A549 (cell line): ENCODE measurements around the gene FSTL4. TPM values are rescaled to one million over a fixed set of nuclear protein-coding genes. Genes with fewer than 3 reads are reported as not detected.
A peak's percentile ranks its signal among the peaks of the same experiment; 100 is the strongest.

ENCODE experiments used
- ATAC-seq, 2 experiments: fragments of 200-7000 bp in 1 of 2; fragments of >200 bp in 1 of 2; cut with Nextera tagmentation in 1 of 2; cut with Tn5 transposase in 1 of 2; 3 replicates each; pipeline versions ENCODE4 v1.8.0 to v1.9.1; 2018 to 2020; ENCODE audit warnings: mild to moderate bottlenecking in 1 of 2, moderate library complexity in 1 of 2
- CTCF ChIA-PET: fragments of 300-600 bp; sonication (Branson Sonifier 250); formaldehyde crosslinking; extraction: SDS; loops from one replicate; lab custom pipeline; 2021; ENCODE audit warnings: antibody characterized with exemption, inconsistent platforms; lab: Yijun Ruan, JAX
- POLR2A ChIA-PET: fragments of 350-600 bp; formaldehyde crosslinking; extraction: SDS; loops from one replicate; lab custom pipeline; 2021; ENCODE audit warnings: antibody characterized with exemption, inconsistent platforms; lab: Yijun Ruan, JAX
- DNase-seq, 2 experiments: peaks; one replicate each; pipeline versions ENCODE4 v3.0.0 to v3.0.0-alpha.2; 2011 to 2016; ENCODE audit warnings: low read depth in 1 of 2, low spot score in 1 of 2
- FAIRE-seq: peaks from 2 replicates; lab custom pipeline; 2011; peaks lifted over from hg19 to GRCh38; lab: Jason Lieb, UNC
- H3K27ac ChIP-seq, 2 experiments: fragments of >200 bp; sonication (Bioruptor Twin); formaldehyde crosslinking; 3 replicates each; pipeline ENCODE4 v1.5.1; 2016 to 2017
- H3K4me1 ChIP-seq: fragments of >200 bp; sonication (Bioruptor Twin); formaldehyde crosslinking; 3 replicates; pipeline ENCODE4 v1.6.1; 2016
- H3K4me2 ChIP-seq: fragments of >200 bp; sonication (Bioruptor Twin); formaldehyde crosslinking; 3 replicates; pipeline ENCODE4 v1.6.1; 2016
- H3K4me3 ChIP-seq: fragments of >200 bp; sonication (Bioruptor Twin); formaldehyde crosslinking; 3 replicates; pipeline ENCODE4 v1.5.1; 2016
- H3K9me3 ChIP-seq: fragments of >200 bp; sonication (Bioruptor Twin); formaldehyde crosslinking; 3 replicates; pipeline ENCODE4 v1.6.1; 2016
- CBX8 ChIP-seq: fragments of 200-600 bp; sonication (generic); IDR thresholded peaks from 2 replicates; pipeline ENCODE4 v1.6.1; 2016
- CHD2 ChIP-seq: fragments of 150-350 bp; IDR thresholded peaks from 2 replicates; pipeline ENCODE4 v1.6.1; 2014; ENCODE audit warnings: low read length; ENCODE audit not compliant: partially characterized antibody
- EHMT2 ChIP-seq: fragments of 200-600 bp; sonication (generic); IDR thresholded peaks from 2 replicates; pipeline ENCODE4 v1.6.1; 2016; ENCODE audit warnings: antibody characterized with exemption, low read depth, mild to moderate bottlenecking, moderate library complexity
- EP300 ChIP-seq, 2 experiments: fragments of >200 bp; sonication (Bioruptor Twin); formaldehyde crosslinking; IDR thresholded peaks; 2 replicates in 1 of 2; 3 replicates in 1 of 2; pipeline ENCODE4 v1.6.1; 2016 to 2017
- FOSB ChIP-seq: fragments of 250-450 bp; sonication (Bioruptor Pico); IDR thresholded peaks from 2 replicates; pipeline ENCODE4 v1.5.0; 2020; ENCODE audit warnings: mild to moderate bottlenecking, moderate library complexity
- FOXS1 ChIP-seq: fragments of 250-450 bp; sonication (Bioruptor Pico); IDR thresholded peaks from 2 replicates; pipeline ENCODE4 v1.5.0; 2020; ENCODE audit warnings: mild to moderate bottlenecking, moderate library complexity
- HDAC2 ChIP-seq: fragments of 200-600 bp; sonication (generic); IDR thresholded peaks from 2 replicates; pipeline ENCODE4 v1.6.1; 2016
- HOXB13 ChIP-seq: fragments of 250-450 bp; sonication (Bioruptor Pico); IDR thresholded peaks from 2 replicates; pipeline ENCODE4 v1.5.0; 2020; ENCODE audit warnings: low read depth, mild to moderate bottlenecking, moderate library complexity
- KDM1A ChIP-seq: fragments of 200-600 bp; sonication (generic); IDR thresholded peaks from 2 replicates; pipeline ENCODE4 v1.6.1; 2016; ENCODE audit warnings: low read depth, mild to moderate bottlenecking
- KDM5A ChIP-seq: fragments of 200-600 bp; sonication (generic); IDR thresholded peaks from 2 replicates; pipeline ENCODE4 v1.6.1; 2016; ENCODE audit warnings: antibody characterized with exemption, mild to moderate bottlenecking
- MAX ChIP-seq: IDR thresholded peaks from 2 replicates; pipeline ENCODE4 v1.6.1; 2012
- MYC ChIP-seq: IDR thresholded peaks from 2 replicates; pipeline ENCODE4 v1.6.1; 2012; ENCODE audit warnings: mild to moderate bottlenecking, inconsistent platforms, low read length, improper control_type of control experiment, borderline replicate concordance
- NFE2L2 ChIP-seq: fragments of 150-350 bp; conservative IDR thresholded peaks from 2 replicates; pipeline ENCODE4 v1.6.1; 2014; ENCODE audit warnings: low read length
- PHF8 ChIP-seq: fragments of 200-600 bp; sonication (generic); IDR thresholded peaks from 2 replicates; pipeline ENCODE4 v1.6.1; 2016; ENCODE audit warnings: low read depth, mild to moderate bottlenecking, antibody characterized with exemption, moderate library complexity, borderline replicate concordance
- RAD21 ChIP-seq, 2 experiments: fragments of >200 bp in 1 of 2; sonication (Bioruptor Twin) in 1 of 2; formaldehyde crosslinking in 1 of 2; IDR thresholded peaks in 1 of 2; conservative IDR thresholded peaks in 1 of 2; 2 replicates in 1 of 2; 3 replicates in 1 of 2; pipeline ENCODE4 v1.6.1; 2012 to 2018; ENCODE audit warnings: inconsistent platforms in 1 of 2
- RARB ChIP-seq: fragments of 250-450 bp; sonication (Bioruptor Pico); IDR thresholded peaks from 2 replicates; pipeline ENCODE4 v1.8.0; 2021; ENCODE audit warnings: mild to moderate bottlenecking, moderate library complexity
- REST ChIP-seq: fragments of 200-600 bp; sonication (generic); IDR thresholded peaks from 2 replicates; pipeline ENCODE4 v1.6.1; 2016; ENCODE audit warnings: antibody characterized with exemption, mild to moderate bottlenecking, moderate library complexity
- TFCP2L1 ChIP-seq: fragments of 250-450 bp; sonication (Bioruptor Pico); IDR thresholded peaks from 2 replicates; pipeline ENCODE4 v1.5.0; 2021; ENCODE audit warnings: mild to moderate bottlenecking
- TP53 ChIP-seq: fragments of 250-450 bp; sonication (Bioruptor Pico); IDR thresholded peaks from 2 replicates; pipeline ENCODE4 v1.5.0; 2021; ENCODE audit warnings: mild to moderate bottlenecking, moderate library complexity
- ZC3H11A ChIP-seq: fragments of 450-650 bp; IDR thresholded peaks from 2 replicates; pipeline ENCODE4 v1.6.1; 2014; ENCODE audit warnings: antibody characterized with exemption, mild to moderate bottlenecking
- ZNF302 ChIP-seq: fragments of 250-450 bp; sonication (Bioruptor Pico); IDR thresholded peaks from 2 replicates; pipeline ENCODE4 v1.9.0; 2021; ENCODE audit warnings: inconsistent platforms, mild to moderate bottlenecking, moderate library complexity
- WGBS: methylation state at CpG from one replicate; pipeline ENCODE4 v1.1.6; 2017; ENCODE audit errors: missing lambda C conversion rate; 5-methylcytosine and 5-hydroxymethylcytosine counted together
- polyA plus RNA-seq, 4 experiments: library from polyadenylated mRNA; depleted of rRNA in 3 of 4; stranded (reverse); fragments of >200 nt; fragmentation: RNase III in 1 of 4; extraction: RNeasy Plus Mini Kit Qiagen cat#74134 plus additional on column Dnase treatment in 1 of 4; gene quantifications; 2 replicates in 3 of 4; 3 replicates in 1 of 4; pipeline ENCODE4 v1.2.3, GENCODE V29; 2011 to 2017

The FSTL4 gene
- polyA plus RNA-seq, 2 of the 4 experiments (the other 2 are of a cell fraction) = 1.6 to 1.8 TPM

GRCh38 chr5:133343196-133343595 lies 269.1 kb downstream of the FSTL4 start:
- DNase-seq (no peak), ATAC-seq (no peak), FAIRE-seq (no peak)
- H3K4me3 ChIP-seq = no peak overlapping the region
- WGBS = 65% methylated on average over 8 of the region's 8 CpGs
- H3K4me2 ChIP-seq = no peak overlapping the region
- TF ChIP-seq KDM5A = no peak
- TF ChIP-seq HOXB13 (CRISPR knock-in tag) = no peak
- TF ChIP-seq MYC = no peak
- TF ChIP-seq TP53 (CRISPR knock-in tag) = no peak
- TF ChIP-seq CHD2 = no peak
- TF ChIP-seq PHF8 = no peak
- no peak for TF ChIP-seq TFCP2L1 (CRISPR knock-in tag)
- TF ChIP-seq CBX8 = no peak
- no peak for TF ChIP-seq ZC3H11A
- TF ChIP-seq FOXS1 (CRISPR knock-in tag) = no peak
- TF ChIP-seq EHMT2 = no peak
- TF ChIP-seq EP300 (IDR thresholded peaks at IDR 0.05) = no peak
- no peak for TF ChIP-seq KDM1A
- TF ChIP-seq RARB (CRISPR knock-in tag) = no peak
- TF ChIP-seq FOSB (CRISPR knock-in tag) = no peak
- no peak for TF ChIP-seq ZNF302 (CRISPR knock-in tag)
- no peak for TF ChIP-seq NFE2L2
- no peak for TF ChIP-seq MAX
- POLR2A ChIA-PET = no interaction called here
- no peaks in the 10 kb centered on the region for H3K9me3 ChIP-seq
- H3K27ac ChIP-seq = no peak overlapping the region
- CTCF ChIA-PET = interaction anchor here (1.1 to 1.7 kb wide), 3 partner anchors 55 to 232 kb away, joined by 3 to 6 read pairs (median 4); no protein-coding TSS in a partner anchor
- no peaks in the 10 kb centered on the region for H3K4me1 ChIP-seq

- ATAC-seq (peak in 1 of 2 experiments; percentile 46; a peak in 3 of 6 replicates), FAIRE-seq (no peak)
- WGBS = 63% methylated on average over 8 of the region's 8 CpGs
Measured at GRCh38 chr5:133341915-133342710, 270.2 kb downstream of the FSTL4 start.

More at GRCh38 chr5:133341915-133342710, 270.2 kb downstream of the FSTL4 start:
- peak in 1 of 2 experiments; percentile 17; a peak in 1 of 5 replicates for TF ChIP-seq RAD21 (conservative IDR thresholded peaks at IDR 0.05 in 1 of 2, IDR thresholded peaks at IDR 0.05 in 1 of 2)
- no peak for TF ChIP-seq KDM1A
- TF ChIP-seq HDAC2 = no peak
- no peak for TF ChIP-seq REST
- Histone ChIP-seq H3K9me3 (no peaks in the 10 kb centered on the region), H3K4me3 (no peak overlapping the region), H3K27ac (no peak overlapping the region), H3K4me2 (no peak overlapping the region), H3K4me1 (no peaks in the 10 kb centered on the region)
- DNase-seq = no peak
- ChIA-PET CTCF (interaction anchor here (0.6 to 1.7 kb wide), 8 partner anchors 8 to 421 kb away, joined by 3 to 4 read pairs (median 3); no protein-coding TSS in a partner anchor), POLR2A (no interaction called here)
